ENCODE results near the gene BNC2.
"Not testable (repeated sequence)": the region's sequence is repeated elsewhere in the genome, so short reads cannot be mapped to it uniquely, and the experiment has no call there.

Gene BNC2

DNA sequence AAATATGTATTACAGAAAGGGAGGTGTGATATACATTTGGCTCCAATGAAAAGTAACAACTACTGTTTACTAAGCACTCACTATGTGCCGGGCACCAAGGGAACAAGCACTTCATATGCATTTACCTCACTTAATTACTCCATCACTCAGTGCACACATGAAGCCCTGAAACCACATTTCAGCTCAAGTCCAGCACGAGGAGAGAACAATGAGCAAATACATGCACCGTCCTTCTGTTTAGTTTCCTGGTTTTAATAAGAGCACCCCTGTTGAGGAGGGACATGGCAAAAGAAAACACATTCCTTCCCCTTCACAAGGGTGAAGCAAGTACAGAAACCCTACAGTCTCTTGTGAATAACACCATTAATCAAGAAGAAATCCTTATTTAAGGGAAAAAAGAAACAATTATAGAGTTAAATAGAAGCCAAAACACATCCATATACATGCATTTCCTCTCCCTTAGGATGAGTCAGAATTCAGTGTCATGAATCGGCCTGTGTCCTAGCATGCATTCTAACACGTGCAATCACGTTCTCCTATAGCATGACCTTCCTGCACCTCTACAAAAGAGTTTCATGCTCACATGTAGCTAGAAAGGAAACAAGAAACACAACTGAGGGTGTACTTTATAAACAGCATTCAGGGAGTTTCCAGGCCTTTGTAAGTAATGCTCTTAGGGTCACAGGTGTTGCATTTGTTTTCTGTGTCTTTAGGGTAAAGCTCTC, 411.6 kb downstream of the BNC2 start:
- peak in 1 of 2 experiments; percentile 7 for DNase-seq (ENCODE audit: low read depth in 2 of 2)

- DNase-seq (ENCODE audit: low read depth in 2 of 2), result no peak
Observed at GRCh38 chr9:16455842-16456241, 414.6 kb downstream of the BNC2 start.

GRCh38 chr9:16453390-16453789, 417.1 kb downstream of the BNC2 start:
- no peak for DNase-seq (ENCODE audit: low read depth in 2 of 2)

- no peak for DNase-seq (ENCODE audit: low read depth in 2 of 2)
Observed at GRCh38 chr9:16450578-16450977, 419.9 kb downstream of the BNC2 start.

DNA sequence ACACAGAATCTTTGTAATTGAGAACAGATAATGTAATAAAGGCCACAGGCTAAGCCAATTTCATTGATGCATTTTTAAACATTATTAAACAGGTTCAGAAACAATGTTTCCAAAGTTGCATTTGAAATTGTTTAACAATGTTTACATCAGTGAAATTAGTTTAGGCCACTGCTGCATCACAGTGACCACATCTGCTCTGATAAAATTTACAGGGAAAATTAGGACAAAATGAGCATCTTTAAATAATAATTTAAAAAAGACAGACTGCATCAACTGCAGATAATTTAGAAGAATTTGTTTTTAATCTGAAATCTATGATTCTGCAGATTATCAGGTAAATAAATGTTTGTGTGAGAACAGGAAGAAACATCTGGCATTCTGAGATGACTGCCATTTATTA, 420.4 kb downstream of the BNC2 start:
- no peak for DNase-seq (ENCODE audit: low read depth in 2 of 2)

- DNase-seq (ENCODE audit: low read depth in 2 of 2), result no peak
Observed at GRCh38 chr9:16449076-16449730, 421.3 kb downstream of the BNC2 start.

GRCh38 chr9:16447946-16448345, 422.5 kb downstream of the BNC2 start:
- no peak for DNase-seq (ENCODE audit: low read depth in 2 of 2)

DNA sequence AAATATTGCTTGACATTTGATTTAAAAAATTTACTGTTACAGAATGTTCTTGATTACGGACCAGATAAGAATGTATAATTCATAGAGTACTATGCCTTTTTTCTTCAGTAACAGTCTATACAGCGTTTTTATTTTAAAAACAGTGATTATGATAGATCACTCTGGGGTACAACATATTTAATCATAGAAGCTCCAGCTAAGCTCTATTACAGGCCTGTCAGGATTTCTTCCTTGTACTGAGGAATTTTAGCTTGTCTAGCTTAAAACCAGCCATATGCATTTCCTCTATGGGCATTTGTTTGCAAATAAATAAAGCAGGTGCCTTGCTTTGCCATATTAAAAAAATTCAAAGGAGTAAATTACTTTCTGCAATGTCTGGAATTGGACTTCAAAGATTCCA, 423.8 kb downstream of the BNC2 start:
- DNase-seq (ENCODE audit: low read depth in 2 of 2), result no peak

DNA sequence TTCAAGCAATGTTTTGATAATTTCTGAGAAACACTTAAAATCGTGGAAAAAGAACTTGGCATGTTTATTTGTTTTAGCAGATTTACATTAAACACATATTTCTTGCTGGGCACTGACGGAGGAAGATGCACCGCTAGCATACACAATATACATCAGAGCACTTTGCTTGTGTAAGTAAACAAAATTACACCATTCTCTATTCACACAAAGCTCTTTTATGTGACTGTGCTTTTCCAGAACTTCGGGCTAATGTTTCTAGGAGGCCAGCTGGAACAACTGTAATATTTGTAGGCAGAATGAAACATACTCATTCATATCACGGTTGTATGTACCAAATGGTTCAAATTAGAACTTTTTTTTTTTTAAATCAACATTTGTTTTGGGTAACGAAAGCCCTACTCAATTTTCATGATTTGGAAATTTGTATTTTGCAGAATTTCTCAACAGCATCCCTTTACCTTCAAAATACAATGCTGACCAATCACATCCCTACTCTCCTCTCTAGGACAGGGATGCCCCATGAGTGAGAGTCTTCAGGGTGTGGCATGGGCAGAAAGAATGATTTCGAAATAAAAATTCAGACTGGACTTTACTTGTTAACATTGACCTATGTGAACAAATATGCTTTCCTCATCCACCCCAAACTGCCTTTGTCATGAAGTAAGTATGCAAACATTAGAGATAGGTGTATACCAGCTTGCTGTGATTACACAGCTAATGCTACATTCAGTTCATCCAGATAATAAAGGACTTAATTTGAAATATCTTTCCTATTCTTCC, 425.1 kb downstream of the BNC2 start:
- no peak for DNase-seq (ENCODE audit: low read depth in 2 of 2)

GRCh38 chr9:16442622-16443021, 427.8 kb downstream of the BNC2 start:
- no peak for DNase-seq (ENCODE audit: low read depth in 2 of 2)

- DNase-seq (ENCODE audit: low read depth in 2 of 2), result no peak
Observed at GRCh38 chr9:16441791-16442190, 428.7 kb downstream of the BNC2 start.

DNA sequence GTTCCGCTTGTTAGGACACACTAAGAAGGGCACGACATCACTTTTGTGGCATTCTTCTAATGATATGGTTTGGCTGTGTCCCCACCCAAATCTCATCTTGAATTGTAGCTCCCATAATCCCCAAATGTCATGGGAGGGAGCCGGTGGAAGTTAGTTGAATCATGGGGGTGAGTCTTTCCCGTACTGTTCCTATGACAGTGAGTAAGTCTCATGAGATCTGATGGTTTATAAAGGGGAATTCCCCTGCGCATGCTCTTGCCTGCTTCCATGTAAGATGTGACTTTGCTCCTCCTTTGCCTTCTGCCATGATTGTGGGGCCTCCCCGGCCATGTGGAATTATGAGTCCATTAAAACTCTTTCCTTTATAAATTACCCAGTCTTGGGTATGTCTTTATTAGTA, 431.6 kb downstream of the BNC2 start:
- DNase-seq (ENCODE audit: low read depth in 2 of 2), result not testable (repeated sequence)

GRCh38 chr9:16436545-16436944, 433.9 kb downstream of the BNC2 start:
- DNase-seq (ENCODE audit: low read depth in 2 of 2), result no peak

- peak; percentile 80 to 83 for DNase-seq (ENCODE audit: low read depth in 2 of 2)
Observed at GRCh38 chr9:16434526-16434925, 435.9 kb downstream of the BNC2 start.

- no peak for DNase-seq (ENCODE audit: low read depth in 2 of 2)
Observed at GRCh38 chr9:16433494-16433893, 437.0 kb downstream of the BNC2 start.

DNA sequence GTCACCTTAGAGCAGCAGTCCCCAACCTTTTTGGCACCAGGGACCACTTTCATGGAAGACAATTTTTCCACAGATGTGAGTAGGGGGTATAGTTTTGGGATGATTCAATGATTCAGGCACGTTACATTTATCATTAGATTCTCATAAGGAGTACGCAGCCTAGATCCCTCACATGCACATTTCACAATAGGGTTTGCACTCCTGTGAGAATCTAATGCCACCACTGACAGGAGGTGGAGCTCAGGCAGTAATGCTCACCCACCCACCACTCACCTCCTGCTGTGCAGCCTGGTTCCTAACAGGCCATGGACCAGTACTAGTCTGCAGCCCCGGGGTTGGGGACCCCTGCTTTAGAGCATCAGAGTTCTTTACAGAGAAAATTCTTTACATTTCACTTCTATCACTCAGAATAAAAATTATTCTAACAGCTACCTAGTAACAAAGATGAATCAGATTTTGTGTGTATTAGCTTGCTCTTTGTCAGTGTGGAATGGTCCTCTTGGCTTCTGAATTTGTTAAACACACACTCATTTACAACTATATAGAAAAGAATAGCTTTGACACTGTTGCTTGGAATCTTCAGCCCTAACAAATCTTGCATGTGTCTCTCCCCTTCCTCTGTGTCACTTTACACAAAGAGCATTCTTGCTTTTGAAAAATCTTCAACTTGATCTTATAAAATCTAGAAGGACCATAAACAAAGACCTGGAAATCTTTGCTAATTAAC, 438.6 kb downstream of the BNC2 start:
- DNase-seq (ENCODE audit: low read depth in 2 of 2), result no peak

DNA sequence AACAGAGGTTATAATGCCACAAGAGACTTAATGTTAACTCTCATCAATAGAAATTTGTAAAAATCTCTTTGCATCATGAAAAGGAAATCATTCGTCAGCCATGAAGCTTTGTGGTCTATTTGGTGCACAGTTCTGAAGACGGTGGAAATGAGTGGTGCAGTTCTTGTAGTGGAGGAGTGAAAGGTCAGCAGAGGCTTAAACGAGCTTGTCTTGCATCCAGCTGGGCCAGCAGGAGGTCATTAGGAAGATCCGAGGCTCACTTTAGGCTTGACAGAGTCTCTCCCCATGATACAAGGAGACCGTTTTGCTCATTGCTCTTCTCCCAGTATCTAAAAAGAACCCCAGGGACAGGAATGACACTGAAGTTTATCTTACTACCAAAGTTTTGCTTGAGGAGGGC, 440.8 kb downstream of the BNC2 start:
- no peak for DNase-seq (ENCODE audit: low read depth in 2 of 2)

GRCh38 chr9:16427873-16428427, 442.5 kb downstream of the BNC2 start:
- DNase-seq (ENCODE audit: low read depth in 2 of 2), result no peak

DNA sequence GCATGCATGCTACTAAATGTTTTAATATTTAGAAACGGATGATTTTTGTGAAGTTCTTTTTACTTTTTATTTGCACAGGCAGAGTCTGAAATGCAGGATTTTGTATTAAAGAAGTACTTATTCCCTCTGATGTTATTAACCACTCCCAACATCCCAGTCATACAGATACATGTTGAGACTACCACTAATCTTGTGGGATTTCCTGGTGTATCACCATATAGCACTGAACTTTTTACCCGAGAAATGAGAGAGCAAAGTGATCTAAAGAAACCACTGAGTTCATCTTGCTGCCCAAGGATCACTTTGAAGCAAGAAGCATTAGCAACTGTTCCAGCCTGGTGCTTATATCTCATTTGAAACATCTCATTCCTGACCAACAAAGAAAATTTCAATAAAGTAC, 443.8 kb downstream of the BNC2 start:
- no peak for DNase-seq (ENCODE audit: low read depth in 2 of 2)

DNA sequence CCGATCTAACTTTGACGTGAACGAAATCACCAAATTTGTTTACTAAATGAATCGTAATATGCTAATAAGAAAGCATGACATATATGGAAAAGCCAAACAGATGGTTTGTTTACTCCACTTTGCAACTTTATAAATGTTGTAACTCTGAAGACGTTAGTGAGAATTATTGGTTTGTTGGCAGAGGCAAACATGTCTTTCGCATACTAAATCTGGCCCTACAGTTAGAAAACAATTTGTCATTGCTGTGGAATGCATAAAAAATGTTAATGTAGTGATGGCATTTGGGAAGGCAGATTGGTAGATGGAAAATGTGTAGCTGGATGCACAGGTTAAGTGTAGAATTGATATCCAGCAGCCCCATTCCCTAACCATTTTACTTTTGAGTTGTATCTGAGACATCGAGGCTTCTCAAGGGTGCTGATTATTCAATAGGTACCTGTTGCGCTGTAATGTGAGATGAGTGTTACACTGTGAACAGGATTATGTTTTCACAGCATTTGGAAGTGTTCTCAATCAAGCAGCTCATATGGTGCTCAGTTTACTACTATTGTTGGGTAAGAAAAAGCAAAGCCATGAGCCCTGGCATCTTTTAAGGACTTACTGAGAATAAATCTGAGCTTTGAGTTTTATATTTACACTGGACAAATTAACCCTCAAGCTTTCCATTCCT, 444.8 kb downstream of the BNC2 start:
- peak; percentile 51 to 57 for DNase-seq (ENCODE audit: low read depth in 2 of 2)

- DNase-seq (ENCODE audit: low read depth in 2 of 2), result no peak
Observed at GRCh38 chr9:16422114-16422513, 448.4 kb downstream of the BNC2 start.

Measured in fibroblast of skin of left quadriceps (primary cell).